OCI-LY3 (cell line): ENCODE results near the gene ZMIZ1.

Experiments used
- H2AFZ ChIP-seq: fragments of 200-600, 300-600 bp; shearing (Covaris generic); 2 replicates; pipeline ENCODE4 v1.6.0; 2014; ENCODE audit warnings: antibody characterized with exemption, low read depth, low read length
- H3K27ac ChIP-seq: fragments of 200-600, 300-600 bp; sonication (generic); 2 replicates; pipeline ENCODE4 v1.5.1; 2014; ENCODE audit warnings: mild to moderate bottlenecking, low read length, moderate library complexity, mixed read lengths
- H3K27me3 ChIP-seq: fragments of 200-600, 300-600 bp; sonication (generic); 2 replicates; pipeline ENCODE4 v1.6.1; 2014; ENCODE audit warnings: low read depth, low read length, mixed read lengths
- H3K36me3 ChIP-seq: fragments of 200-600, 300-600 bp; sonication (generic); replicated peaks from 2 replicates; pipeline ENCODE3; 2014; ENCODE audit warnings: low read depth, low read length, mixed read lengths
- H3K4me1 ChIP-seq: fragments of 300-600, 200-600 bp; sonication (generic); 2 replicates; pipeline ENCODE4 v1.6.1; 2014; ENCODE audit warnings: low read length, mixed read lengths
- H3K4me2 ChIP-seq: fragments of 200-600, 300-600 bp; sonication (generic); 2 replicates; pipeline ENCODE4 v1.6.1; 2014; ENCODE audit warnings: low read length, mixed read lengths
- H3K4me3 ChIP-seq: fragments of 300-600, 200-600 bp; sonication (generic); 2 replicates; pipeline ENCODE4 v1.5.1; 2014; ENCODE audit warnings: antibody characterized with exemption, mild to moderate bottlenecking, low read length, moderate library complexity
- H3K79me2 ChIP-seq: fragments of 300-600, 200-600 bp; shearing (Covaris generic); 2 replicates; pipeline ENCODE4 v1.6.1; 2014; ENCODE audit warnings: mild to moderate bottlenecking, low read length, mixed read lengths
- H3K9ac ChIP-seq: fragments of 300-600, 200-600 bp; shearing (Covaris generic); 2 replicates; pipeline ENCODE4 v1.6.0; 2014; ENCODE audit warnings: mild to moderate bottlenecking, low read length, moderate library complexity
- H3K9me3 ChIP-seq: fragments of 200-600, 300-600 bp; shearing (Covaris generic); 2 replicates; pipeline ENCODE4 v1.6.1; 2014; ENCODE audit warnings: low read length, mixed read lengths; ENCODE audit not compliant: insufficient read depth
- H4K20me1 ChIP-seq: fragments of 200-600, 300-600 bp; sonication (generic); 2 replicates; pipeline ENCODE4 v1.6.1; 2016; ENCODE audit warnings: low read length, mixed read lengths; ENCODE audit not compliant: insufficient read depth
- EZH2phosphoT487 ChIP-seq: fragments of 200-600 bp; shearing (Covaris generic); IDR thresholded peaks from 2 replicates; pipeline ENCODE4 v1.6.1; 2018; ENCODE audit warnings: antibody characterized with exemption, mixed run types, low read depth
- TF ChIP-seq, protein P1 (sequence below): fragments of 200-600, 300-600 bp; sonication (generic); IDR thresholded peaks from 2 replicates; pipeline ENCODE4 v1.5.1; 2014; ENCODE audit warnings: antibody characterized with exemption, low read length, low read depth

Gene ZMIZ1

DNA sequence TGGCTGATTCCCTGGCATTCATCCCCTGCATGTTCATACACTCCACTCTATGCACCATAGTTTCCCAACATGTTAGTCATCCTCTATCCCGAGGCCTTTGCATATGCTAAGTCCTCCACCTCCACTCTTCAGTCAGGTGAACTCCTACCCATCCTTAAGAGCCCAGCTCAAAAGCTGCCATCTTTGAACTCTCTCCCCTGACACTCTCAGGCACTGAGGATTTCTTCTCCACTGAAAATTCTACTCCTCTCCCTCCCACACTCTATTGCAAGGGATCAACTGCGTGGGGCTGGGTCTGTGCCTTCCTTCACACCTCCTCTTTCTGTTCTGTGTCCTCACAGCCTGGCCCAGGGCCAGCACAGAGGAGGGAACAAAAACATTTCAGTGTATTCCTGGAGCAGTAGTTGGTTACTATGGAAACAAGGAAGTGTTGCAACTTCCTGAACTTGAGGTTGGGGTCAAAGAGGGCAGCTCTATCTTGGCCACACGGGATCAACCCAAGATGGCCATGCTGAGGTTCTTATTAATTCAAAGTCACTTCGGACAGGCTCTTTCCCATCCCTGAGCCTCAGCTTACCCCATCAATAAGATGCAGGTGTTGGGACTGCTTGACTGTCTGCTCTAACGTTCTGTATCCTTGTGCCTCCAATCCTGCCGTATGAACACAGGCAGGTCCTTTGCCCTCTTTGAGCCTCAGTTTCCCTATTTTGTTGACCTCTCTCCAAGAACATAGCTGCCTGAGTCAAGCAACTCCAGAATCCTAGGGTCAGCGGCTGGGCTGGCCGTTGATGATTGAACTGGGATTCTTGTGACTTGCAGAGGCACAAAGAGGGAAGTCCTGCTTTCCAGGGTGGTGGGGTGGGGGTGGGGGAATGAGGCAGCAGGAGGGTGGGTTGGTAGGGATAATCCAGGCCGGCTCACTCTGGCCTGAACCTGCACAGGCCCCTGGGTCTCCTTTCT, 15.5 kb downstream of the ZMIZ1 start:
- Histone ChIP-seq H3K4me3 (no peak overlapping the region), H2AFZ (no peak overlapping the region), H3K79me2 (no peaks in the 10 kb centered on the region), H4K20me1 (peaks cover 52% of the 10 kb centered on the region), H3K36me3 (no peaks in the 10 kb centered on the region), H3K4me2 (no peak overlapping the region), H3K9me3 (no peaks in the 10 kb centered on the region), H3K27me3 (peaks cover 26% of the 10 kb centered on the region), H3K27ac (no peak overlapping the region), H3K9ac (no peak overlapping the region), H3K4me1 (no peaks in the 10 kb centered on the region)
- TF ChIP-seq, protein P1, sequence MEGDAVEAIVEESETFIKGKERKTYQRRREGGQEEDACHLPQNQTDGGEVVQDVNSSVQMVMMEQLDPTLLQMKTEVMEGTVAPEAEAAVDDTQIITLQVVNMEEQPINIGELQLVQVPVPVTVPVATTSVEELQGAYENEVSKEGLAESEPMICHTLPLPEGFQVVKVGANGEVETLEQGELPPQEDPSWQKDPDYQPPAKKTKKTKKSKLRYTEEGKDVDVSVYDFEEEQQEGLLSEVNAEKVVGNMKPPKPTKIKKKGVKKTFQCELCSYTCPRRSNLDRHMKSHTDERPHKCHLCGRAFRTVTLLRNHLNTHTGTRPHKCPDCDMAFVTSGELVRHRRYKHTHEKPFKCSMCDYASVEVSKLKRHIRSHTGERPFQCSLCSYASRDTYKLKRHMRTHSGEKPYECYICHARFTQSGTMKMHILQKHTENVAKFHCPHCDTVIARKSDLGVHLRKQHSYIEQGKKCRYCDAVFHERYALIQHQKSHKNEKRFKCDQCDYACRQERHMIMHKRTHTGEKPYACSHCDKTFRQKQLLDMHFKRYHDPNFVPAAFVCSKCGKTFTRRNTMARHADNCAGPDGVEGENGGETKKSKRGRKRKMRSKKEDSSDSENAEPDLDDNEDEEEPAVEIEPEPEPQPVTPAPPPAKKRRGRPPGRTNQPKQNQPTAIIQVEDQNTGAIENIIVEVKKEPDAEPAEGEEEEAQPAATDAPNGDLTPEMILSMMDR: no peak
- TF ChIP-seq EZH2phosphoT487: no peak

DNA sequence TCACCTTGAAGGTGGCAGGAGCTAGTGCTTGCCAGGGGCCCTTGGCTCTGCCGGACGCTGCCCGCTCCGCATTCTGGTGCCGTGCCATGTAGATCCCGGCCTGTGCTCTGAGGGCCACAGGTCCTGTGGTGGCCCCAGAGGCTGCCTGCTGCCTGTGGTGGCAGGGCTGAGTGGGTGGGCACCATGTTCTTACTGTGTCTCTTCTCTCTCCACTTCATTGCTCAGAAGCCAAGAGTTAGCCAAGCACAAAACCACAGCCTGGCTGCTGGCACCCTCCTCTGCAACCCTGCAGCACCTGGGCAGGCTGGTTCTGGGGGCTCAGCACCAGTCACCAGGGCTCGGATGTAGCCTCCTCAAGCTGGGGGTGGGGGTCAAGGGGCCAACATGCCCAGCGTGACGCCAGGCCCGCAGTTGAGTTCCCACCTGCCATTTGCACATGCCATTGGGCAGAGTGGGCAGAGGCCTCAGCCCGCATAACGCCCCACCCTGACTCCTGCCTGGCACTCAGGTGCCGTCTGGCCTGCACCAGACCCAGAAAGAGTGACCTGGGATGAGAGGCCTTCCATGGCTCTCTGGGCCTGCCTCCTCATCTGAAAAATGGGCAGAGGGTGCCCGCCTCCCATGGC, 16.3 kb downstream of the ZMIZ1 start:
- Histone ChIP-seq H3K4me2 (no peak overlapping the region), H3K27ac (no peak overlapping the region)

DNA sequence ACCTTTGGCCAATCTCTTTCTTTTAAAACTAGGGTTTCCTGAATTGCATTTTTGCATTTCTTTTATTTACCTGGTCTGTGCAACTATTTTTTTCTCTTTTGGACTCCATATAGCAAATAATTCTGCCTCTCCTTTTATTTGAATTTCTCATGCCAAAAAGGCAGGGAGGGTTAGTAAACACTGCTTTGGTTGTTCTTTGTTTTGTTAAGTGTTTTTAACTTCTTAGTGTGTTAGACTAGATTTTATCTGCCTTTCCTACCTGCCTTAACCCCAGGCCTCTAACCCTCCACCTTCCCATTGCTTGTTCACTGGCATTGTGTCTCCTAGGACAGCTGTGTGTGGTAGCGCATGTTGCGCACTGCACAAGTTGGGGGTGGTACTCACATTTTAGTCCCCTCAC, 18.1 kb downstream of the ZMIZ1 start:
- H2AFZ ChIP-seq: no peak overlapping the region
- H3K27me3 ChIP-seq: peaks cover 40% of the 10 kb centered on the region
- no peak overlapping the region for H3K4me3 ChIP-seq
- H3K79me2 ChIP-seq: no peaks in the 10 kb centered on the region
- TF ChIP-seq, protein P1: no peak
- TF ChIP-seq EZH2phosphoT487: no peak
- H3K36me3 ChIP-seq: no peaks in the 10 kb centered on the region
- H3K9ac ChIP-seq: no peak overlapping the region
- H3K4me1 ChIP-seq: no peaks in the 10 kb centered on the region
- no peaks in the 10 kb centered on the region for H3K9me3 ChIP-seq
- H3K4me2 ChIP-seq: no peak overlapping the region
- H3K27ac ChIP-seq: no peak overlapping the region
- peaks cover 61% of the 10 kb centered on the region for H4K20me1 ChIP-seq

More for the DNA sequence above, 16.3 kb downstream of the ZMIZ1 start:
- peaks cover 53% of the 10 kb centered on the region for H4K20me1 ChIP-seq
- H3K9me3 ChIP-seq: no peaks in the 10 kb centered on the region
- no peak for TF ChIP-seq EZH2phosphoT487
- TF ChIP-seq, protein P1: no peak
- no peak overlapping the region for H2AFZ ChIP-seq
- peaks cover 29% of the 10 kb centered on the region for H3K27me3 ChIP-seq
- H3K79me2 ChIP-seq: no peaks in the 10 kb centered on the region
- H3K9ac ChIP-seq: no peak overlapping the region
- H3K36me3 ChIP-seq: no peaks in the 10 kb centered on the region
- no peak overlapping the region for H3K4me3 ChIP-seq
- H3K4me1 ChIP-seq: no peaks in the 10 kb centered on the region

DNA sequence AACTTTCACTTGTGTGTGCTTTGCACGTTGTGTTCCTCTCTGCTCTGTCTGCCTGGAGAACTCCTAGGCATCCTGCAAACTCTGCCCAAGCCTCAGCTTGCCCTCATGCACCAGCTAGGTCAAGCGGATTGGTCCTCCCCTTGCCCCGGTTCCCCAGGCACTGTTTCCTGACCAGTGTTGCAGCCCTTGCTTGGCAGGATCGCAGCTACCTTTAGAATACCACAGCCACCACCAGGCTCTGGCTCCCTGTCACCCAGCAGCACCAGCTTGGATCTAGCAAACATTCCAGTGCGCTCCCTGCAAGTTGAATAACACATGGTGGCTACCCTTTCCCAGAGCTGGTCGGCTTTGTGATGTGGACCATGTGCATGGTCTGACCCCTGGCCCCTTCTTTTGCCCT, 19.0 kb downstream of the ZMIZ1 start:
- peaks cover 61% of the 10 kb centered on the region for H4K20me1 ChIP-seq
- H3K4me2 ChIP-seq: no peak overlapping the region
- H3K4me1 ChIP-seq: no peaks in the 10 kb centered on the region
- no peak overlapping the region for H3K9ac ChIP-seq
- H3K27me3 ChIP-seq: peaks cover 44% of the 10 kb centered on the region
- TF ChIP-seq EZH2phosphoT487: no peak
- TF ChIP-seq, protein P1: no peak
- no peak overlapping the region for H3K4me3 ChIP-seq
- no peak overlapping the region for H2AFZ ChIP-seq
- H3K27ac ChIP-seq: no peak overlapping the region
- H3K9me3 ChIP-seq: no peaks in the 10 kb centered on the region
- no peaks in the 10 kb centered on the region for H3K36me3 ChIP-seq
- no peaks in the 10 kb centered on the region for H3K79me2 ChIP-seq
